ENCODE data around the gene RDH16.
"Not testable (repeated sequence)": the region's sequence is repeated elsewhere in the genome, so short reads cannot be mapped to it uniquely, and the experiment has no call there.

GRCh38 chr12:56940942-56941298 lies 16.5 kb downstream of the RDH16 start:
- TF ChIP-seq POLR2A (IDR thresholded peaks at IDR 0.05; ENCODE audit: low read depth, low read length); POLR2AphosphoS5 (IDR thresholded peaks at IDR 0.05; ENCODE audit: insufficient read depth, low read depth, low read length); EZH2 (IDR thresholded peaks at IDR 0.05; ENCODE audit: borderline replicate concordance, low read depth, low read length, severe bottlenecking); MYC (IDR thresholded peaks at IDR 0.05; ENCODE audit: low read depth, low read length); JUN (IDR thresholded peaks at IDR 0.05; ENCODE audit: borderline replicate concordance, insufficient read depth, insufficient read length, low read depth); FOS (IDR thresholded peaks at IDR 0.05; ENCODE audit: borderline replicate concordance, insufficient read depth, low read length); GATA2 (IDR thresholded peaks at IDR 0.05; ENCODE audit: insufficient read depth, insufficient read length, low read depth, low read length): not testable (repeated sequence)
- TF ChIP-seq, protein P1, sequence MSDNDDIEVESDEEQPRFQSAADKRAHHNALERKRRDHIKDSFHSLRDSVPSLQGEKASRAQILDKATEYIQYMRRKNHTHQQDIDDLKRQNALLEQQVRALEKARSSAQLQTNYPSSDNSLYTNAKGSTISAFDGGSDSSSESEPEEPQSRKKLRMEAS (IDR thresholded peaks at IDR 0.05; ENCODE audit: insufficient read depth, insufficient read length): not testable (repeated sequence)
- TF ChIP-seq, protein P2, sequence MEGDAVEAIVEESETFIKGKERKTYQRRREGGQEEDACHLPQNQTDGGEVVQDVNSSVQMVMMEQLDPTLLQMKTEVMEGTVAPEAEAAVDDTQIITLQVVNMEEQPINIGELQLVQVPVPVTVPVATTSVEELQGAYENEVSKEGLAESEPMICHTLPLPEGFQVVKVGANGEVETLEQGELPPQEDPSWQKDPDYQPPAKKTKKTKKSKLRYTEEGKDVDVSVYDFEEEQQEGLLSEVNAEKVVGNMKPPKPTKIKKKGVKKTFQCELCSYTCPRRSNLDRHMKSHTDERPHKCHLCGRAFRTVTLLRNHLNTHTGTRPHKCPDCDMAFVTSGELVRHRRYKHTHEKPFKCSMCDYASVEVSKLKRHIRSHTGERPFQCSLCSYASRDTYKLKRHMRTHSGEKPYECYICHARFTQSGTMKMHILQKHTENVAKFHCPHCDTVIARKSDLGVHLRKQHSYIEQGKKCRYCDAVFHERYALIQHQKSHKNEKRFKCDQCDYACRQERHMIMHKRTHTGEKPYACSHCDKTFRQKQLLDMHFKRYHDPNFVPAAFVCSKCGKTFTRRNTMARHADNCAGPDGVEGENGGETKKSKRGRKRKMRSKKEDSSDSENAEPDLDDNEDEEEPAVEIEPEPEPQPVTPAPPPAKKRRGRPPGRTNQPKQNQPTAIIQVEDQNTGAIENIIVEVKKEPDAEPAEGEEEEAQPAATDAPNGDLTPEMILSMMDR (IDR thresholded peaks at IDR 0.05; ENCODE audit: extremely low read depth in 1 of 2, insufficient read depth in 1 of 2, low read depth in 1 of 2, low read length in 2 of 2): not testable (repeated sequence)
